ENCODE results near the gene ZNF281. TPM values are rescaled to one million over a fixed set of nuclear protein-coding genes. Genes with fewer than 3 reads are reported as not detected.

Gene ZNF281
- total RNA-seq, 1 experiment from 2014 or later = 23.3 TPM

- ATAC-seq (peak; percentile 31), DNase-seq (ENCODE audit: low read depth, low spot score) (no peak)
- CTCF ChIA-PET = no interaction called here
- POLR2A ChIA-PET = no interaction called here
- no TSS peak for BruUV-seq (replicated peaks)
- H3K36me3 ChIP-seq (ENCODE audit: control insufficient read depth in 1 of 2, insufficient read depth in 2 of 2, low read length in 2 of 2) = peaks cover 7 to 31% of the 10 kb centered on the region in 2 experiments; a peak in 2 of 4 replicates
- intact Hi-C loops (cut with micrococcal nuclease) = no loop called here
- no peaks in the 10 kb centered on the region for H3K9me3 ChIP-seq (ENCODE audit: control insufficient read depth in 1 of 2, insufficient read depth in 1 of 2, low read depth in 1 of 2, low read length in 2 of 2)
- H3K9ac ChIP-seq (ENCODE audit: low read length) = peak overlapping the region; percentile 84
- H3K9me2 ChIP-seq (ENCODE audit: insufficient read depth) = no peaks in the 10 kb centered on the region
- H3K27ac ChIP-seq (ENCODE audit: low read depth, low read length) = peak overlapping the region; percentile 78
- peaks cover 20 to 47% of the 10 kb centered on the region in 2 experiments; a peak in 3 of 4 replicates for H3K4me1 ChIP-seq (ENCODE audit: control insufficient read depth in 1 of 2, insufficient read depth in 2 of 2, low read length in 2 of 2)
- RAD21 ChIA-PET (ENCODE audit: low non-redundant PET in 1 of 2, low total read pairs in 2 of 2, uncharacterized antibody in 2 of 2, unreplicated experiment in 2 of 2) = no interaction called here
- no peak for TF ChIP-seq ZBTB33 (IDR thresholded peaks at IDR 0.05; ENCODE audit: extremely low read depth, insufficient replicate concordance, low read length)
- TF ChIP-seq ZFX (IDR thresholded peaks at IDR 0.05) = 0 out of 2 replicates have a peak, but pooled peaks have one; percentile 31
- peaks cover 51% of the 10 kb centered on the region for H3K79me2 ChIP-seq (ENCODE audit: insufficient read depth, low read length)
- H3K4me2 ChIP-seq (ENCODE audit: low read length) = peak overlapping the region; percentile 93
- H4K20me1 ChIP-seq (ENCODE audit: insufficient read depth) = no peaks in the 10 kb centered on the region; the same call in 1 of the 2 replicates
- no peaks in the 10 kb centered on the region for H3K27me3 ChIP-seq (ENCODE audit: insufficient read depth, low read length)
- peak overlapping the region; percentile 79 to 84 for H3K4me3 ChIP-seq (replicated peaks in 1 of 2; ENCODE audit: low read depth in 1 of 2, low read length in 2 of 2)
- H2AFZ ChIP-seq (ENCODE audit: low read depth, low read length, poor library complexity, severe bottlenecking) = no peak overlapping the region
Observed at GRCh38 chr1:200409203-200409760, 554 bp downstream of the ZNF281 start.

GRCh38 chr1:200406161-200406797, 3.6 kb downstream of the ZNF281 start:
- H3K4me3 ChIP-seq (replicated peaks in 1 of 2; ENCODE audit: low read depth in 1 of 2, low read length in 2 of 2) = no peak overlapping the region
- RAD21 ChIA-PET (ENCODE audit: low non-redundant PET in 1 of 2, low total read pairs in 2 of 2, uncharacterized antibody in 2 of 2, unreplicated experiment in 2 of 2) = no interaction called here
- peaks cover 7 to 31% of the 10 kb centered on the region in 2 experiments; a peak in 2 of 4 replicates for H3K36me3 ChIP-seq (ENCODE audit: control insufficient read depth in 1 of 2, insufficient read depth in 2 of 2, low read length in 2 of 2)
- no peak overlapping the region for H2AFZ ChIP-seq (ENCODE audit: low read depth, low read length, poor library complexity, severe bottlenecking)
- peaks cover 10 to 19% of the 10 kb centered on the region in 2 experiments; a peak in 3 of 4 replicates for H3K4me1 ChIP-seq (ENCODE audit: control insufficient read depth in 1 of 2, insufficient read depth in 2 of 2, low read length in 2 of 2)
- no peaks in the 10 kb centered on the region for H3K9me2 ChIP-seq (ENCODE audit: insufficient read depth)
- no TSS peak for BruUV-seq (replicated peaks)
- H3K79me2 ChIP-seq (ENCODE audit: insufficient read depth, low read length) = peaks cover 67% of the 10 kb centered on the region
- H3K9ac ChIP-seq (ENCODE audit: low read length) = no peak overlapping the region
- H3K27ac ChIP-seq (ENCODE audit: low read depth, low read length) = no peak overlapping the region
- no peaks in the 10 kb centered on the region for H3K9me3 ChIP-seq (ENCODE audit: control insufficient read depth in 1 of 2, insufficient read depth in 1 of 2, low read depth in 1 of 2, low read length in 2 of 2)
- CTCF ChIA-PET = interaction anchor here (0.7 kb wide), 1 partner anchor 411 kb away, joined by 3 read pairs; no protein-coding TSS in a partner anchor
- intact Hi-C loops (cut with micrococcal nuclease) = no loop called here
- no peaks in the 10 kb centered on the region; the same call in 1 of the 2 replicates for H4K20me1 ChIP-seq (ENCODE audit: insufficient read depth)
- TF ChIP-seq REST (IDR thresholded peaks at IDR 0.05; ENCODE audit: low read depth) (no peak), CEBPB (IDR thresholded peaks at IDR 0.05; ENCODE audit: low read depth) (no peak), ELF1 (IDR thresholded peaks at IDR 0.05; ENCODE audit: borderline replicate concordance, low read depth) (no peak), CBX3 (IDR thresholded peaks at IDR 0.05; ENCODE audit: low read depth) (no peak), ZFX (IDR thresholded peaks at IDR 0.05) (no peak), EZH2 (IDR thresholded peaks at IDR 0.05) (no peak), ATF3 (IDR thresholded peaks at IDR 0.05) (no peak), SIN3A (IDR thresholded peaks at IDR 0.05; ENCODE audit: low read depth) (no peak), EGR1 (IDR thresholded peaks at IDR 0.05; ENCODE audit: low read depth) (no peak), SRF (IDR thresholded peaks at IDR 0.05; ENCODE audit: low read depth) (no peak), TCF7L2 (IDR thresholded peaks at IDR 0.05; ENCODE audit: borderline replicate concordance, extremely low read depth, insufficient read depth, insufficient read length) (no peak), JUND (IDR thresholded peaks at IDR 0.05) (no peak)
- H3K27me3 ChIP-seq (ENCODE audit: insufficient read depth, low read length) = no peaks in the 10 kb centered on the region
- no peak for DNase-seq (ENCODE audit: low read depth, low spot score)
- no peak overlapping the region for H3K4me2 ChIP-seq (ENCODE audit: low read length)
- POLR2A ChIA-PET = no interaction called here
- no peak for ATAC-seq

All from HCT116 (cell line).